NCI-H128 (cell line): ENCODE data around the gene SLC51A.

Source experiments
- DNase-seq: peaks from one replicate; lab custom pipeline; 2025; ENCODE audit not compliant: unreplicated experiment; lab: John Stamatoyannopoulos, UW

SLC51A gene

DNA sequence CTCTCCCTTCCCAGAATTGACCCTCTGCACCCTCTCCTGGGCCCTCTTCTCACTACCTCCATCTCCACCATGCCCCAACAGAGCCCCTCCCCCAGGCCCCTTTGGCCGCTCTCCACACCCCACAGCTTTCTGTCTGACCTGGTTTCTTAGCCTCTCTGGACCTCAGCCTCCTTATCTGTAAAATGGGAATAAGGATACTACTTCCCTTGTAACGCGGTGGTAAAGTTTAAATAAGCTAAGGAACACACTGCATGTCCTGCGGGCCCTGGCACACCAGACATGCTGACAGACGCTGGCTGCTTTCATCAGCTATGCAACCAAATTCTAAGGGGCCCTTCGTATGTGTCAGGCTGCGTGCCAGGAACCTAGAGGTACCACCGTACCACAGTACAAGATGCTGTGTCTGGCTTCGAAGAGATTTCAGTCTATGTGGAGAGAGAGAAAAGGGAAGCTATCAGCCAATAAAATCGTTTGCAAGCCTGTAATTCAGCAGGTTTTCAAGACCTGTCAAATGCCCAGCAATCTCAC, 777 bp upstream of the SLC51A start:
- no peak for DNase-seq

DNA sequence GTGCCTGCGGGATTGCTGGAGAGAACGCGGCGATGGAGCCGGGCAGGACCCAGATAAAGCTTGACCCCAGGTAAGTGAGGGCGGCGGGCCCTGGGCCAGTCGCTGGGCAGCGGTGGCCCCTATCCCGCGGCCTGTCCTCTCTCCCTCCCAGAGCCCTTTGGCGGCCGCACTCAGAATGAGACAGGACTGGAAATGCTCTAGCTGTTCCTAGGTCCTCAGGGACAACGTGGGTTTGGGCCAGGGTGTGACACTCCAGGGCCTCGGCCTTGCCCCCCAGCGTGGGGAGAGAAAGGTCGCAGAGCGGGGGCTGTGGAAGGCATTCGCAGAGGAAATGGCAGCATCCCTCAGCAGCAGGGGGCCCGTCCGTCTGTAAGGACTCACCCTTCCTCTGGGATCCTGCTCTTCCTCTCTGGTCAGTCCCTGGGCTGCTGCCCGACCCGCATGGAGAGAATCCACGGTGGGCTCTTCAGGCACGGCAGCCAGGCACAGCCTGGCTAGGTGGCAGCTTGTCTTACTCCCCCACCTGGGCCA, 412 bp downstream of the SLC51A start:
- DNase-seq: no peak

DNA sequence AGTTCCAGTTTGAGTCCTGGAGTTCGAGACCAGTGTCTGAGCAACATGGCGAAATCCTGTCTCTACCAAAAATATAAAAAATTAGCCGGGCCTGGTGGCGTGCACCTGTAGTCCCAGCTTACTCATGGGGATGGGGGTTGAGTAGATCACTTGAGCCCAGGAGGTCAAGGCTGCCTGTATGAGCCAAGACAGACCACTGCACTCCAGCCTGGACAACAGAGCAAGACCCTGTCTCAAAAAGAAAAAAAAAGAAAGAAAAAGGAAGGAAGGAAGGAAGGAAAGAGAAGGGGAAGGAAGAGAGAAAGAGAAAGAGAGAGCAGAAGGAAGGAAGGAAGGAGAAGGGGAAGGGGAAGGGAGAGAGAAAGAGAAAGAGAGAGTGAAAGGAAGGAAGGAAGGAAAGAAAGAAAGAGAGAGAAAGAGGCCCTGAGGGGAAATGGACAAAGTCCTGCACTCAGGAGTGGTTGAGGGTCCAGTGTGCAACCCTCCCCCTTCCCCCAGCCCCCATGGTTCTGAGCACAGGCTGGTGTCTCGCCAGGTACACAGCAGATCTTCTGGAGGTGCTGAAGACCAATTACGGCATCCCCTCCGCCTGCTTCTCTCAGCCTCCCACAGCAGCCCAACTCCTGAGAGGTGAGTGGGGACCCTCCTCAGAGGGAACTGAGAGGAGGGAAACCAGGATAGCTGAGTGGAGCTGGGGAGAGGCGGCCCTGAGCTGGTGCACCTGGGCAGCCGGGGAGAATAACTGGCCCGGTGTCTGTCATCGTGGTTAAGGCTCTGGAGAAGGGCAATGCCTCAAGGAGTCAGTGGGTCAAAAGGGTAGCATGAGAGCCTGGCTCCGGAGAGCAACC, 1.2 kb downstream of the SLC51A start:
- DNase-seq: no peak

DNA sequence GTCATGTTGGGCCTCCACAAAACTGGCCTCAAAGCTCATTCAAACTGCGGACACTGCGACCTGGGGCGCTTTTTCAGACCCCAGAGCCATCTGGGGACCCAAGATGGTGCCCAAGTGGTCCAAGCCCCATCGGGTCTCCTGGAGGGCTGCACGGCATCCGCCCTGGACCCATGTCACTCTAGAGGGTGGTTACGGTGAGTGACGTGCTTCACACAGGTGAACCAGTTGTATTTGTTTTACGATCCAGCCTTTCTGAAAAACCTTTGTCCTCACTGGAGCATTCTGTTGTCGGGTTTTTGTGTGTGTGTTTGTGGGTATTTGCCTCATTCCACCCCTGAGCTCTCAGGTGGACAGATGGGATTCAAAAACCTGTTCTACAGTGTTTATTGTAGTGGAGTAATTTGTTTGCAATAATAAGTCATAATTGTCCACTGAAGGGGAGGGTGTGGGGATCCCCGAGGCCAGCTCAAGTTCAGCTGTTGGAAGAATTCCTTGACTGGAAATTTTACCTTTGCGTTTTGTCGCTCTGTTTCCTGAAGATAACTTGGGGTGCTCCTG, 1.9 kb downstream of the SLC51A start:
- DNase-seq: no peak

DNA sequence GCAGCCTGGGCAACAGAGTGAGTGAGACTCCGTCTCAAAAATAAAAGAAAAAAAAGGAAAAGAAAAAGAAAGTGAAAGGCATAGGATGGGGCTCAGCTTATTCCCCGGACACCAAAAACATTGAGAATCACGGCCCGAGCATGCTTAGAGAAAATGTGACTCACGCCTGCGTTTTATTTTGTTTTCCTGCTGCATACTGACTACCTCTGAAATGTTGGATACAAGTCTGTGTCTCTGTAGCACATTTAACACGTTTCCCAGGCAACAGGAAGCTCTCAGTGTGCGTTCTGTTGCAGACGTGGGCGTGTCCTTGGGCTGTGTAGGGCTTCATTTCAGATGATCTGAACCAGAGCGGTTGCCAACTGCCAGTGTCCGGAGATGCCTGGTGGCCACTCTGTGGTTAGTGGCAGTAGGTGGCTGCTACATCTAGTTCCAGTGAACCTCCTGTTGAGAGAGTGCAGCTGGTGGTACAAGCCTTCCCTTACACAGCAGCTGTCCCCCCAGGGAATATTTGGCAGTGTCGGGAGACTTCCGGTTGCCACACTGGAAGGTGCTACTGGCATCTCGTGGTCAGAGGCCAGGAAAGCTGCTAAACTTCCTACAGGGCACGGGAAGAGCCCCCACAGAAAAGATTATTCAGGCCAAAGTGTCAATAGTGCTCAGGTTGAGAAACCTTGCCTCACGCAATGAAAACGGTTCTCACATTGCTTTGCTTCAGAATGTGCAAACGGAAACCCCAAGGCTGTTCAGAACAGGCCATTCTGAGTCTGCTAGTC, 3.0 kb downstream of the SLC51A start:
- DNase-seq: no peak

DNA sequence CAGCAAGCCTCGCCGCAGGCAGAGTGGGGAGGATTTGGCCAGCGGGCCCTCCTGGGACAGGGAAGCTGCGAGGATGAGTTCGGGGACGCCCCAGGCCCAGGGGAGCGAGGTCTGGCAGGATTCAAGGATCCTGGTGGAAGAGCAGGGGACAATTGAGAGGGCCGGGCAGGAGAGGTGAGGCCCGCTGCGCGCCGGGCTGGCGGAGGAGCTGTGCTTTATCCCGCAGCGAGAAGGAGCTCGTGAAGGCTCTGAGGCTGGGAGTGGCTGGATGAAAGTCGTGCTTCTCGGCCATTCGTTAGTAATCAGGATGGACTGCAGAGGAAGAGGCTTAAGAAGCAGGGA, 3.6 kb downstream of the SLC51A start:
- DNase-seq: no peak

DNA sequence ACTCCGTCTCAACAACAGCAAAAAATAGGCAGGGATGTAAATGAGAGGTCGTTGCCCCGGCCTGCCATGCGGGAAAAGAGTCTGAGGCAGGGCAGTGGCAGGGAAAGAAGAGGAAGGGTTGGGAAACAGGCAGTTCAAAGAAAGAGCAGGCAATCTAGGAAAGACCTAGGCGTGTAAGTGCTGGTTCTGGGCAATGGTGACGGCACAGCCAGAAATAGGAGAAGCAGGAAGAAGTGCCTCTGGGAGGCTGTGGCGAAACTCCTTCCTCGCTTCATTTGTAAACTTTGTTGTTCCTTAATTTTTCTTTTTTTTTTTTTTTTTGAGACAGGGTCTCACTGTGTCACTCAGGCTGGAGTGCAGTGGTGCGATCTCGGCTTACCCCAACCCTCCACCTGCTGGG, 4.3 kb downstream of the SLC51A start:
- no peak for DNase-seq

DNA sequence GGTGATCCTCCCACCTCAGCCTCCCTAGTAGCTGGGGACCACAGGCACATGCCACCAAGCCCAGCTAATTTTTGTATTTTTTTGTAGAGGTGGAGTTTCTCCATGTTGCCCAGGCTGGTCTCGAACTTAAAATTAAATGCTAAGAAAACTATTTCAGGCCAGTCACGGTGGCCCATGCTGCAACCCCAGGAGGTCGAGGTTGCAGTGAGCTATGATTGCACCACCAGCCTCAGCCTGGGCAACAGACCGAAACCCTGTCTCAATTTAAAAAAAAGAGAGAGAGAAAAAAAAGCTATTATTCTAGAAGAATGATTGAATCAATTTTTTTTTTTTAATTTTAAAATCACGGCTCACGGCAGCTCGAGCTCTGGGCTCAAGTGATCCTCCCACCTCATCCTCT, 4.7 kb downstream of the SLC51A start:
- DNase-seq: no peak

DNA sequence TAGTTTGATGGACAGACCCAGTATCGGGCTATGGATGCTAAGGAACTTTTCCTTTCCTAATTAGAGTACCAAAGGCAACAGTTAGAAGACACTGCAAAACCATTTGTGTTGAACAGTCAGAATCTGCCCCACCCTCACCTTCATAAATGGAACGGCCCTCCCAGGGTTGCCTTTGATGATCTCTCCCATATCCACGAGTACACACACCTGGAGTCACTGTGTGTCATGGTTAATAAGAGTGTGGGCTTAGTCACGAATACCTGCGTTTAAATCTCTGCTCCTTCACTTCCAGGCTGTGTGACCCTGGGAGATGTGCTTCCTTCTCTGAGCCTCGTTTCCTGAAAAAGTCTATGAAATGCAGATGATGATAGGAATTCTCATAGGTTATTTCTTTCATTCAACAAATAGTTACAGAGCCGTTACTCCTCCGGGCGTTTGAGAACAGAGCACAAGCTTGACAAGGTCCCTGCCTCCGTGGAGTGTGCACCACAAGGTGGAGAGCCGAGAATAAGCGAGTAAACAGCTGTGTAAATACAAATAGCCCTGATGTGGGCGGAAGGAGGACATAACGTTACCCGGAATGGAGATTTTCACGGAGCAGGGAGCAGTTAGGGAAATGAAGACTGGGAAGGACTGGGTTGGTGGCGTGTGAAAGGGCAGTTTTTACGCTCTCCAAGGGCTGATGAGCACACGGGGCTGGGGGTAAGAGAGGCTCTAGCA, 6.7 kb downstream of the SLC51A start:
- DNase-seq: no peak

DNA sequence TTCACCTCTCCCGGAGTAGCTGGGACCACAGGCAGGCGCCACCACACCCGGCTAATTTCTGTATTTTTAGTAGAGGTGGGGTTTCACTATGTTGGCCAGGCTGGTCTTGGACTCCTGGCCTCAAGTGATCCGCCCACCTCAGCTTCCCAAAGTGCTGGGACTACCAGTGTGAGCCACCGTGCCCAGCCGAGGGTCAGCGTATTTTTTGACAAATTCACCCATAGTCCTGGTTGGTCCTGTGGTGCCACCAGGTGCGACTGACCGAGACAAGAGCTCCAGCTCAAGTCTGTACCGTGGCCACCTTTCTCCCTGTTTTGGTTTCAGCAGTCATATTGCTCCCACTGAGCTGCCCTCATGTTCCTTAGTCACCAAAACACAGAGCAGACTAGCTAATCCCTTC, 8.8 kb downstream of the SLC51A start:
- no peak for DNase-seq

DNA sequence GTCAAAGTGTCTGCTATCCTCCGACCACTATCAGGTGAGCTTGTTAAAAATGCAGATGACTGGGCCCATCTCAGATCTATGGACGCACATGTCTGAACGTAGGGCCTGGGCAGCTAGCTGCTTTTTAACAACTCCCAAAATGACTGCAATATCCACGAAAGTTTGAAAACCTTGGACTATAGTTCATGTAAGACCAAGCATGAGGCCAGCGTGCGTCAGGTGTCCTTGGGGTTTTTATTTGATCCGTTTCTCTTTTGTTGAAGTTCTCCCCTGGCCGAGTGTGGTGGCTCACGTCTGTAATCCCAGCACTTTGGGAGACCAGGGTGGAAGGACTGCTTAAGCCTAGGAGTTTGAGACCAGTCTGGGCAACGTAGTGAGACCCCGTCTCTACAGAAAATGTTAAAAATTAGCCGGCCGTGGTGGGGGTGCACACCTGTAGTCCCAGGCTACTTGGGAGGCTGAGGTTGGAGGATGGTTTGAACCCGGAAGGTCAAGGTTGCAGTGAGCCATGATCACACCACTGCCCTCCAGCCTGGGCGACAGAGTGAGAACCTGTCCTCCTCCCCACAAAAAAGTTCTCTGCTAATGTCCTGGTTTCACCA, 9.5 kb downstream of the SLC51A start:
- DNase-seq: no peak

DNA sequence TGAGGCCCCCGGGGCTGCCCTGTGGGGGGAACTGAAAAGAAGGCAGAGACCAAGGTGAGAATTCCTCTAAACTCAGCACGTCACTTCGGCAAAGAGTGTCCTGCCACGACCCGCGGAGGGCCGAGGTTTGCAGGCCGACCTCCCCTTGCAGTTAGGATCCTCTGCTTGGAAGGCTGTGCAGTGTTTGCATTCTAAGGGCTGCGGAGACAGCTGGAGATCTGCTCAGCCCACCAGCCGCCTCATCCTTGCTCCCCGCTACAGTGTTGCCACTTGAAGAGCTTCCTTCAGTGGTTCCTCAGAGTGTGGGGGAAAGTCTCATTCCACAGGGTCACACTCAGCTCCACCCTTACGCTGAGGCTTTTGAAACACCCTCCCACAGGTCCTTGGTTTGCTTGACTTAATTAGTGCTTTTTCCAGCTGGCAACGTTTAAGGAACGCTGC, 10.8 kb downstream of the SLC51A start:
- no peak for DNase-seq

DNA sequence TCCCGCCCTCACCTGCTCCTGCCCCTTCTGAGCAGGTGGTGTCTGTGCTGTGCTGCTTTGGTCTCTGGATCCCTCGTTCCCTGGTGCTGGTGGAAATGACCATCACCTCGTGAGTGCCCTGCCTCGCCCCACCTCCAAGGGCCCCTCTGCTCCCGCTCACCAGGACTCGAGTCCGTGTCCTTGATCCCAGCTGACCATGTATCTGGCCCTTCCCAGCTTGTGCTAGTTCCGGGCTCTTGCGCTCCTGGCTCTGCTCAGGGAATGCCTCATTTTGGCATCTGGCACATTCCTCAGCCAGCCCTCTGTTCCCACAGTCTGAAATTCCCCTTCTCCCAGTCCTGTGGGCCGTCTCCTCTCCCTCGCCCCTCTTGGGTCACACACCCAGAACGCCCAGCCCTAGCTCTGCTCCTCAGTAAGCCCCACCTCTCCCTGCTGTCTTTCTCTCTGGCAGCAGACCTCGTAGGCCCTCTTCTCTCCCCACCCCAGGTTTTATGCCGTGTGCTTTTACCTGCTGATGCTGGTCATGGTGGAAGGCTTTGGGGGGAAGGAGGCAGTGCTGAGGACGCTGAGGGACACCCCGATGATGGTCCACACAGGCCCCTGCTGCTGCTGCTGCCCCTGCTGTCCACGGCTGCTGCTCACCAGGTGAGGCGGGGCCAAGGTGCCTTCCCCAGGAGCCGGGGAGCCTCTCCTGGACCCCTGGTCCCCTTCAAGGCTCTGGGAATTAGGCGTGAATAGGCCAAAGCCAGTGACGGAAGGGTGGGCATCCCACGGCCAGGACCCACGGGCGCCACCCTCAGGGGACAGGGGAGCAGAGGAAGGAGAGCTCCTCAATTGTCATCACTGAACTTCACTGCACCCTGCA, 11.5 kb downstream of the SLC51A start:
- no peak for DNase-seq

DNA sequence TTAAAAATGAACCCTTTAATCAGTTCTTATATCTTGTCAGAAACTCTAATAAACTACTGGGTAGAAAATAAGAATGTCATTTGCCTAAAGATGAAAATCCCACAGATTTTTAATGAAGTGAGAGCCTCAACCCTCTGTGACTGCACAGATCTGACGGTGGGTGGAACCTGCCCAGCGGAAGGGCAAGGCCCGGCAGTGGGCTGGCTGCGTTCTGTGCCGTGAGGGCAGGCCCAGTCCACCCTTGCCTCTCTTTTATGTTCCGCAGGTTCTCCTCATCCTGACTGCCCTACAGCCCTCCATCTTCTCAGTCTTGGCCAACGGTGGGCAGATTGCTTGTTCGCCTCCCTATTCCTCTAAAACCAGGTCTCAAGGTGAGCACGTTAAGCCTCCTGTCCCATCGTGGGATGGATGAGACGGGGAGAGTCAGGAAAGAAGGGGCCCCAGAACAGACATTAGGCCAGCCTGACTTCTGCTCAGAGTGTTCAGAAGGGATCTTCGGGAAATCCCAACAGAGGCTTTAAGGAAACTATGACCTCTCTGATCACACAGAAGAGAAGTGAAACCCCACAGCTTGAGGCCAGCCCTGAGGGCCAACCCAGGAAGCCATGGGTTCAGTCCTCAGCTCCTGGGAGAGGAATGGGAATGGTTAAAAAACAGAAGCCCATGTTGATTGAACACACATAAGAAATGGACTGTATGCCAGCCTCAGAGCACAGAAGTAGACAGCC, 16.0 kb downstream of the SLC51A start:
- no peak for DNase-seq

DNA sequence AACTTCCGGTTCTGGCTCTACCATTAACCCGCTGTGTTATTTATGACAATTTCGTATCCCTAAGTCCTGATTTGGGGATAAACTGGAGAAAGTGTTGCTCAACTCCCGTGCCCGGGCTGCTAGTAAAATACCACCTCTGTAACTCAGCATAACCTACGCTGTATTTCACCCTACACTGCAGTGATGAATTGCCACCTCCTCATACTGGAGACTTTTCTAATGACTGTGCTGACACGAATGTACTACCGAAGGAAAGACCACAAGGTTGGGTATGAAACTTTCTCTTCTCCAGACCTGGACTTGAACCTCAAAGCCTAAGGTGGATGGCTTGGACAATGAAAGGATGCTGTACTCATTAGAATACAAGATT, 16.5 kb downstream of the SLC51A start:
- no peak for DNase-seq

DNA sequence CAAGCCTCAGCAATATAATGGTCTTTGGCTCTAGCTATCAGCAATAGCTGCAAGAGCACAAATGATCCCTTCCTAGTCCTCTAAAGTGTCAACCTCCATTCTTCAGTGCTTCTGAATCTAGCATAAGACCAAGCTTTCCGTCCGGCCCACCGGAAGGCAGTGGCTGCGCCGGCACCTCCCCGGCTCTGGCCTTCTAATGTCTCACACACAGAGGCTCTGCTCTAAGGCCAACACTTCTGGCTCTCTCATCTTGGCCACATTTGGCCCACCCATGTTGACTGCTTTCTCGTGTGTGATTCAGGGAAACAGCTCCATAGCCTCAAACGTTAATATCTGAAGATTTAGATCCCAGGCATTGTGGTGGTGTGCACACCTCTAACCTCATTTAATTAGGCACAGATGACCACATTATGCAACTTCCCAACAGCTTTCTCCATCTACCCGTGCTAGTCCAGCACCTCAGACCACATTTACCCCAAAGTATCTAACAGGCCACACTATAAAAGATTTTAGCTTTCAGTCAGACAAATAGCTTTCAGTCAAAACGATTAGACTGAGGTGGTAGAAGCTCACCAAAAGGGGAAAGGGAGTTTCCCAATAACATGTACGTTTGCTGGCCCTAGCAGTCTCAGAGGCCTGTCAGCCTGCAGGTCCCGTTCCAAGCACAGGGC, 19.3 kb downstream of the SLC51A start:
- no peak for DNase-seq

DNA sequence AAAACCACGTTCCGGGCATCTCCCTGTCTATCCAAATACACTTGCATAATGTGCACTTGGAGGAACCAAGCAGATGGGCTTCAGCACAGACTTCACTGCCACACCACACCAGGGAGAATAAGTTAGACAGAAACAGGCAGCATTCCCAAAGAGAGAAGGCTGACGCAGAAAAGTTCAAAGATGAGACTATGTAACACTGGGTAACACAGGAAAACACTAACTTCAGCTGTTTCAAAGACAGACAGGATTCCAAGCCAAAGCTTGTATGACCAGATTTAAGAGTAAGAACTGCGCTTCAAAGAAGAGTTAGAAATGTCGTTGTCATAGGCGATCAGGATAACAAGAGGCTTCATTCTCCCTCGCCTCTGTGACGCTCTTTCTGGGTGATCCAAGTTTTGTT, 19.9 kb downstream of the SLC51A start:
- DNase-seq: no peak

DNA sequence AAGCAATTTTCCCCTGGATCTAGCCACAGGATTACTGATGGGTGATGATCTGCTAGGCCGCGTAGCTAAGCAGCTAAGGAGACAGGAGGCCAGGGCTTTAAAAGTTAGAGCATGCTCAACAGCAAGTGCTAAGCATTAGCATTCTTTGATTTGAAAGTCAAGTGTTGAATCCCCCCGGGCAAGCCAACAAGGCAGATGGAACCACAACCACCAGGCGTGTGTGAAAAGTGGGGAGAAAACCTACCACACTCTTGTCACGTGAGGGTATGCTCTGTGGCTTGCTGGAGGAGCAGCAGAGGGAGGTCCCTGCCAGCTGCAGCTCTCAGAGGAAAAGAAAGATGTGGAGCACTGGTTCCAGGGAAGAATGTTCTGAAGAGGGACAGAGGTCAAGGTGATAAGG, 20.9 kb downstream of the SLC51A start:
- DNase-seq: no peak
